ENCODE data around the gene MYO9A. TPM values are rescaled to one million over a fixed set of nuclear protein-coding genes. Genes with fewer than 3 reads are reported as not detected.

MYO9A gene
- total and polyA plus RNA-seq, 2 donors: 4.4 to 11.6 TPM

- Histone ChIP-seq H3K9me3 (ENCODE audit: control insufficient read depth in 2 of 2, insufficient read depth in 1 of 2, low read length in 1 of 2) (no peaks in the 10 kb centered on the region), H3K27ac (ENCODE audit: low read depth in 1 of 2, low read length in 1 of 2) (no peak overlapping the region), H3K36me3 (ENCODE audit: control insufficient read depth in 2 of 2, insufficient read depth in 2 of 2, low read length in 1 of 2) (peaks cover 8 to 11% of the 10 kb centered on the region in 2 donors), H3K4me3 (ENCODE audit: low read length in 2 of 2) (no peak overlapping the region), H3K4me1 (ENCODE audit: control insufficient read depth in 2 of 2, insufficient read depth in 2 of 2, low read length in 2 of 2) (no peaks in the 10 kb centered on the region), H3K27me3 (ENCODE audit: control insufficient read depth in 2 of 2, insufficient read depth in 1 of 2, low read length in 1 of 2) (no peaks in the 10 kb centered on the region)
- 97% methylated on average over 3 of the region's 3 CpGs for WGBS
- DNase-seq (ENCODE audit: low read depth in 6 of 9, low spot score in 9 of 9): no peak
Observed at GRCh38 chr15:71822890-71823630, 294.9 kb downstream of the MYO9A start.

- Histone ChIP-seq H3K9me3 (ENCODE audit: control insufficient read depth in 2 of 2, insufficient read depth in 1 of 2, low read length in 1 of 2) (no peaks in the 10 kb centered on the region), H3K27me3 (ENCODE audit: control insufficient read depth in 2 of 2, insufficient read depth in 1 of 2, low read length in 1 of 2) (no peaks in the 10 kb centered on the region), H3K4me1 (ENCODE audit: control insufficient read depth in 2 of 2, insufficient read depth in 2 of 2, low read length in 2 of 2) (no peaks in the 10 kb centered on the region), H3K4me3 (ENCODE audit: low read length in 2 of 2) (no peak overlapping the region), H3K27ac (ENCODE audit: low read depth in 1 of 2, low read length in 1 of 2) (no peak overlapping the region), H3K36me3 (ENCODE audit: control insufficient read depth in 2 of 2, insufficient read depth in 2 of 2, low read length in 1 of 2) (peaks cover 5 to 6% of the 10 kb centered on the region in 2 donors)
- 95% methylated on average over 5 of the region's 5 CpGs for WGBS
- no peak for DNase-seq (ENCODE audit: low read depth in 6 of 9, low spot score in 9 of 9)
Observed at GRCh38 chr15:71821547-71822129, 296.3 kb downstream of the MYO9A start.

- H3K9me3 ChIP-seq (ENCODE audit: control insufficient read depth in 2 of 2, insufficient read depth in 1 of 2, low read length in 1 of 2): no peaks in the 10 kb centered on the region
- no peak overlapping the region for H3K27ac ChIP-seq (ENCODE audit: low read depth in 1 of 2, low read length in 1 of 2)
- H3K4me1 ChIP-seq (ENCODE audit: control insufficient read depth in 2 of 2, insufficient read depth in 2 of 2, low read length in 2 of 2): no peaks in the 10 kb centered on the region
- WGBS: 91% methylated on average over 1 of the region's 1 CpG
- DNase-seq (ENCODE audit: low read depth in 6 of 9, low spot score in 9 of 9): no peak
- no peak overlapping the region for H3K4me3 ChIP-seq (ENCODE audit: low read length in 2 of 2)
- no peaks in the 10 kb centered on the region for H3K27me3 ChIP-seq (ENCODE audit: control insufficient read depth in 2 of 2, insufficient read depth in 1 of 2, low read length in 1 of 2)
- no peaks in the 10 kb centered on the region for H3K36me3 ChIP-seq (ENCODE audit: control insufficient read depth in 2 of 2, insufficient read depth in 2 of 2, low read length in 1 of 2)
Observed at GRCh38 chr15:71820127-71820526, 297.8 kb downstream of the MYO9A start.

- 97% methylated on average over 13 of the region's 13 CpGs for WGBS
- Histone ChIP-seq H3K9me3 (ENCODE audit: control insufficient read depth in 2 of 2, insufficient read depth in 1 of 2, low read length in 1 of 2) (no peaks in the 10 kb centered on the region), H3K4me3 (ENCODE audit: low read length in 2 of 2) (no peak overlapping the region), H3K27me3 (ENCODE audit: control insufficient read depth in 2 of 2, insufficient read depth in 1 of 2, low read length in 1 of 2) (no peaks in the 10 kb centered on the region), H3K4me1 (ENCODE audit: control insufficient read depth in 2 of 2, insufficient read depth in 2 of 2, low read length in 2 of 2) (no peaks in the 10 kb centered on the region), H3K36me3 (ENCODE audit: control insufficient read depth in 2 of 2, insufficient read depth in 2 of 2, low read length in 1 of 2) (no peaks in the 10 kb centered on the region), H3K27ac (ENCODE audit: low read depth in 1 of 2, low read length in 1 of 2) (no peak overlapping the region)
- DNase-seq (ENCODE audit: low read depth in 6 of 9, low spot score in 9 of 9): no peak
Observed at GRCh38 chr15:71817351-71817750, 300.6 kb downstream of the MYO9A start.

- Histone ChIP-seq H3K9me3 (ENCODE audit: control insufficient read depth in 2 of 2, insufficient read depth in 1 of 2, low read length in 1 of 2) (no peaks in the 10 kb centered on the region), H3K27ac (ENCODE audit: low read depth in 1 of 2, low read length in 1 of 2) (no peak overlapping the region), H3K4me1 (ENCODE audit: control insufficient read depth in 2 of 2, insufficient read depth in 2 of 2, low read length in 2 of 2) (no peaks in the 10 kb centered on the region), H3K4me3 (ENCODE audit: low read length in 2 of 2) (no peak overlapping the region), H3K27me3 (ENCODE audit: control insufficient read depth in 2 of 2, insufficient read depth in 1 of 2, low read length in 1 of 2) (no peaks in the 10 kb centered on the region), H3K36me3 (ENCODE audit: control insufficient read depth in 2 of 2, insufficient read depth in 2 of 2, low read length in 1 of 2) (no peaks in the 10 kb centered on the region)
- no peak for DNase-seq (ENCODE audit: low read depth in 6 of 9, low spot score in 9 of 9)
- 98% methylated on average over 3 of the region's 3 CpGs for WGBS
Observed at GRCh38 chr15:71815301-71815700, 302.6 kb downstream of the MYO9A start.

- no peaks in the 10 kb centered on the region for H3K9me3 ChIP-seq (ENCODE audit: control insufficient read depth in 2 of 2, insufficient read depth in 1 of 2, low read length in 1 of 2)
- H3K4me3 ChIP-seq (ENCODE audit: low read length in 2 of 2): no peak overlapping the region
- DNase-seq (ENCODE audit: low read depth in 6 of 9, low spot score in 9 of 9): no peak
- 93% methylated on average over 9 of the region's 9 CpGs for WGBS
- H3K4me1 ChIP-seq (ENCODE audit: control insufficient read depth in 2 of 2, insufficient read depth in 2 of 2, low read length in 2 of 2): no peaks in the 10 kb centered on the region
- no peak overlapping the region for H3K27ac ChIP-seq (ENCODE audit: low read depth in 1 of 2, low read length in 1 of 2)
- H3K36me3 ChIP-seq (ENCODE audit: control insufficient read depth in 2 of 2, insufficient read depth in 2 of 2, low read length in 1 of 2): no peaks in the 10 kb centered on the region
- no peaks in the 10 kb centered on the region for H3K27me3 ChIP-seq (ENCODE audit: control insufficient read depth in 2 of 2, insufficient read depth in 1 of 2, low read length in 1 of 2)
Observed at GRCh38 chr15:71813723-71814470, 304.1 kb downstream of the MYO9A start.

- Histone ChIP-seq H3K27ac (ENCODE audit: low read depth in 1 of 2, low read length in 1 of 2) (no peak overlapping the region), H3K9me3 (ENCODE audit: control insufficient read depth in 2 of 2, insufficient read depth in 1 of 2, low read length in 1 of 2) (no peaks in the 10 kb centered on the region), H3K4me1 (ENCODE audit: control insufficient read depth in 2 of 2, insufficient read depth in 2 of 2, low read length in 2 of 2) (no peaks in the 10 kb centered on the region), H3K4me3 (ENCODE audit: low read length in 2 of 2) (no peak overlapping the region), H3K36me3 (ENCODE audit: control insufficient read depth in 2 of 2, insufficient read depth in 2 of 2, low read length in 1 of 2) (no peaks in the 10 kb centered on the region), H3K27me3 (ENCODE audit: control insufficient read depth in 2 of 2, insufficient read depth in 1 of 2, low read length in 1 of 2) (no peaks in the 10 kb centered on the region)
- no peak for DNase-seq (ENCODE audit: low read depth in 6 of 9, low spot score in 9 of 9)
- 95% methylated on average over 16 of the region's 16 CpGs for WGBS
Observed at GRCh38 chr15:71812966-71813722, 304.8 kb downstream of the MYO9A start.

- Histone ChIP-seq H3K27me3 (ENCODE audit: control insufficient read depth in 2 of 2, insufficient read depth in 1 of 2, low read length in 1 of 2) (no peaks in the 10 kb centered on the region), H3K9me3 (ENCODE audit: control insufficient read depth in 2 of 2, insufficient read depth in 1 of 2, low read length in 1 of 2) (no peaks in the 10 kb centered on the region), H3K36me3 (ENCODE audit: control insufficient read depth in 2 of 2, insufficient read depth in 2 of 2, low read length in 1 of 2) (no peaks in the 10 kb centered on the region), H3K4me3 (ENCODE audit: low read length in 2 of 2) (no peak overlapping the region), H3K4me1 (ENCODE audit: control insufficient read depth in 2 of 2, insufficient read depth in 2 of 2, low read length in 2 of 2) (no peaks in the 10 kb centered on the region), H3K27ac (ENCODE audit: low read depth in 1 of 2, low read length in 1 of 2) (no peak overlapping the region)
- WGBS: 96% methylated on average over 38 of the region's 38 CpGs
- DNase-seq (ENCODE audit: low read depth in 6 of 9, low spot score in 9 of 9): no peak
Observed at GRCh38 chr15:71811752-71812735, 305.9 kb downstream of the MYO9A start.

Data from thymus (tissue), 11 donors.